GM12878 (cell line): ENCODE data around the gene MACROD2. TPM values are rescaled to one million over a fixed set of nuclear protein-coding genes. Genes with fewer than 3 reads are reported as not detected.

Experiments used
- ATAC-seq: fragments of 200-7000 bp; cut with Tn5 transposase; 3 replicates; pipeline ENCODE4 v1.9.1; 2020; ENCODE audit warnings: mild to moderate bottlenecking, moderate library complexity
- BruUV-seq: library from RNA; stranded (reverse); fragments of 400-500 nt; replicated peaks from 2 replicates; lab custom pipeline; 2021; lab: Mats Ljungman, UMichigan
- CTCF ChIA-PET: fragments of 300-600 bp; sonication (Branson Sonifier 250); formaldehyde crosslinking; extraction: SDS; loops from one replicate; lab custom pipeline; 2021; ENCODE audit warnings: inconsistent platforms; lab: Yijun Ruan, JAX
- POLR2A ChIA-PET: fragments of 350-600 bp; formaldehyde crosslinking; extraction: SDS; loops from one replicate; lab custom pipeline; 2021; ENCODE audit warnings: inconsistent platforms; lab: Charles Lee
- RAD21 ChIA-PET: fragments of 300-600 bp; sonication (Branson Sonifier 250); formaldehyde crosslinking; loops from one replicate; lab custom pipeline; 2023; ENCODE audit warnings: antibody characterized with exemption; ENCODE audit not compliant: unreplicated experiment; lab: Charles Lee
- SMC1A ChIA-PET: fragments of 300-600 bp; sonication (Branson Sonifier 250); formaldehyde crosslinking; loops from one replicate; lab custom pipeline; 2023; ENCODE audit not compliant: unreplicated experiment, uncharacterized antibody; lab: Charles Lee
- DNase-seq: peaks from one replicate; pipeline ENCODE4 v3.0.0-alpha.2; 2011; ENCODE audit warnings: low read depth, low spot score
- FAIRE-seq: peaks from 3 replicates; lab custom pipeline; 2011; peaks lifted over from hg19 to GRCh38; lab: Jason Lieb, UNC
- H2AFZ ChIP-seq: 2 replicates; pipeline ENCODE4 v1.6.0; 2011; ENCODE audit warnings: low read depth, low read length, control low read depth; ENCODE audit not compliant: control insufficient read depth
- H3K27ac ChIP-seq: 2 replicates; pipeline ENCODE4 v1.5.1; 2011; ENCODE audit warnings: control low read depth; ENCODE audit not compliant: control insufficient read depth, insufficient read depth
- H3K27me3 ChIP-seq, 2 experiments: replicated peaks in 1 of 2; 2 replicates each; pipeline versions ENCODE4 v1.6.0 to v1.6.1; 2011; ENCODE audit warnings: low read length in 1 of 2; ENCODE audit not compliant: control insufficient read depth in 2 of 2, insufficient read depth in 2 of 2
- H3K36me3 ChIP-seq, 2 experiments: 2 replicates each; pipeline ENCODE4 v1.5.1; 2011; ENCODE audit warnings: low read length in 1 of 2; ENCODE audit not compliant: control insufficient read depth in 2 of 2, insufficient read depth in 2 of 2
- H3K4me1 ChIP-seq: 2 replicates; pipeline ENCODE4 v1.6.1; 2011; ENCODE audit warnings: mild to moderate bottlenecking, low read length, moderate library complexity, mixed read lengths; ENCODE audit not compliant: control insufficient read depth, insufficient read depth
- H3K4me2 ChIP-seq: 2 replicates; pipeline ENCODE4 v1.6.0; 2011; ENCODE audit warnings: control low read depth; ENCODE audit not compliant: control insufficient read depth, insufficient read depth
- H3K4me3 ChIP-seq: fragments of 200-600 bp; sonication (generic); 2 replicates; pipeline ENCODE4 v1.5.1; 2016
- H3K79me2 ChIP-seq: 2 replicates; pipeline ENCODE4 v1.6.0; 2011; ENCODE audit warnings: low read length; ENCODE audit not compliant: control insufficient read depth, insufficient read depth
- H3K9ac ChIP-seq: 2 replicates; pipeline ENCODE4 v1.8.0; 2011; ENCODE audit warnings: low read length, control low read depth, mixed read lengths; ENCODE audit not compliant: control insufficient read depth, insufficient read depth
- H3K9me3 ChIP-seq: replicated peaks from 3 replicates; pipeline ENCODE4 v1.5.1; 2011; ENCODE audit warnings: mild to moderate bottlenecking, low read length; ENCODE audit not compliant: control insufficient read depth, insufficient read depth
- H4K20me1 ChIP-seq: 2 replicates; pipeline ENCODE4 v1.6.0; 2011; ENCODE audit not compliant: control insufficient read depth, insufficient read depth
- CHD2 ChIP-seq: IDR thresholded peaks from 2 replicates; pipeline ENCODE4 v1.6.1; 2011; ENCODE audit warnings: low read depth, low read length, improper control_type of control experiment, borderline replicate concordance
- DPF2 ChIP-seq: fragments of 450-650 bp; IDR thresholded peaks from 2 replicates; pipeline ENCODE4 v1.6.1; 2017; ENCODE audit warnings: mild to moderate bottlenecking
- POLR2AphosphoS2 ChIP-seq: IDR thresholded peaks from 2 replicates; pipeline ENCODE4 v1.6.1; 2011; ENCODE audit warnings: low read depth, mild to moderate bottlenecking, low read length, improper control_type of control experiment, moderate library complexity
- POLR2AphosphoS5 ChIP-seq: IDR thresholded peaks from 2 replicates; pipeline ENCODE4 v1.6.1; 2011; ENCODE audit warnings: mild to moderate bottlenecking, low read length, inconsistent platforms
- REST ChIP-seq: IDR thresholded peaks from 2 replicates; pipeline ENCODE4 v1.6.1; 2012; ENCODE audit warnings: mild to moderate bottlenecking, low read depth, low read length
- SIX5 ChIP-seq: IDR thresholded peaks from 2 replicates; pipeline ENCODE4 v1.6.1; 2011; ENCODE audit warnings: mild to moderate bottlenecking, low read depth, low read length, moderate library complexity; ENCODE audit not compliant: severe bottlenecking
- SUZ12 ChIP-seq: fragments of 200-600 bp; sonication (generic); IDR thresholded peaks from one replicate; pipeline ENCODE4 v1.6.1; 2018; ENCODE audit warnings: antibody characterized with exemption, mild to moderate bottlenecking; ENCODE audit not compliant: unreplicated experiment
- TCF3 ChIP-seq: IDR thresholded peaks from 2 replicates; pipeline ENCODE4 v1.6.1; 2012; ENCODE audit warnings: low read depth, mild to moderate bottlenecking, low read length, borderline replicate concordance; ENCODE audit not compliant: insufficient read depth
- USF2 ChIP-seq: IDR thresholded peaks from 2 replicates; pipeline ENCODE4 v1.6.1; 2011; ENCODE audit warnings: low read depth, low read length, improper control_type of control experiment, borderline replicate concordance
- ZNF384 ChIP-seq: IDR thresholded peaks from 2 replicates; pipeline ENCODE4 v1.6.1; 2012; ENCODE audit warnings: low read depth, mild to moderate bottlenecking, low read length, improper control_type of control experiment, borderline replicate concordance
- ZNF687 ChIP-seq: fragments of 450-650 bp; IDR thresholded peaks from 2 replicates; pipeline ENCODE4 v1.6.1; 2017; ENCODE audit warnings: mild to moderate bottlenecking, moderate library complexity
- WGBS: methylation state at CpG from one replicate; pipeline ENCODE4 v1.1.6; 2016; ENCODE audit warnings: low lambda C conversion rate; ENCODE audit not compliant: insufficient replicate concordance, insufficient coverage; ENCODE audit errors: missing lambda C conversion rate; 5-methylcytosine and 5-hydroxymethylcytosine counted together
- in situ Hi-C: fragments of 300-500 bp; cut with MboI; formaldehyde crosslinking; loops from 9 replicates; pipeline ENCODE4 v1.14.3; 2018; ENCODE audit warnings: mixed read lengths
- intact Hi-C: fragments of 100-400 bp; cut with micrococcal nuclease; formaldehyde crosslinking; loops from one replicate; pipeline ENCODE4 v1.14.2; 2022; ENCODE audit not compliant: unreplicated experiment
- polyA plus RNA-seq, 11 experiments: library from polyadenylated mRNA; depleted of rRNA in 4 of 11; unstranded in 6 of 11; stranded (reverse) in 5 of 11; fragments of >200 nt; fragmentation: Nextera tagmentation in 4 of 11; fragmentation: Illumina TruSeq in 1 of 11; extraction: Ambion mirVana in 4 of 11; extraction: Trizol in 1 of 11; gene quantifications; 1 replicate in 1 of 11; 2 replicates in 10 of 11; pipeline versions ENCODE4 v1.2.1 to v1.2.3, GENCODE V29; 2011 to 2016; ENCODE audit warnings: inconsistent platforms in 2 of 11, missing spikeins in 2 of 11, low read depth in 1 of 11
- total RNA-seq, 4 experiments: library from RNA; depleted of rRNA in 3 of 4; stranded (reverse); fragments of >200 nt in 3 of 4; fragmentation: Illumina TruSeq in 1 of 4; extraction: Trizol in 1 of 4; gene quantifications; 2 replicates each; pipeline versions ENCODE4 v1.2.1 to v1.2.3, GENCODE V29; 2013 to 2021

MACROD2 gene
- total and polyA plus RNA-seq, 10 of the 15 experiments (the other 5 are each of a cell fraction or from before 2014, with no cell fraction given) = 1.1 to 21.5 (median 2.2) TPM

GRCh38 chr20:15911581-15911980 lies 1916.3 kb downstream of the MACROD2 start:
- Histone ChIP-seq H3K4me3 (no peak overlapping the region), H3K9ac (no peak overlapping the region), H3K4me2 (no peak overlapping the region), H3K36me3 (no peaks in the 10 kb centered on the region), H2AFZ (no peak overlapping the region), H3K27ac (no peak overlapping the region), H3K27me3 (no peaks in the 10 kb centered on the region), H3K79me2 (no peaks in the 10 kb centered on the region), H3K9me3 (no peaks in the 10 kb centered on the region; the same call in 2 of the 3 replicates), H3K4me1 (no peaks in the 10 kb centered on the region), H4K20me1 (no peaks in the 10 kb centered on the region)
- FAIRE-seq (no peak), DNase-seq (no peak), ATAC-seq (no peak)
- WGBS = 81% methylated on average over 7 of the region's 7 CpGs
- ChIA-PET RAD21 (no interaction called here), CTCF (interaction anchor here (0.7 to 0.8 kb wide), 2 partner anchors 9 to 17 kb away, joined by 3 to 4 read pairs; no protein-coding TSS in a partner anchor), SMC1A (no interaction called here), POLR2A (no interaction called here)
- intact Hi-C loops (no loop called here), in situ Hi-C loops (no loop called here)
- no TSS peak for BruUV-seq
- TF ChIP-seq POLR2AphosphoS2 = no peak
- no peak for TF ChIP-seq SUZ12
- no peak for TF ChIP-seq TCF3
- no peak for TF ChIP-seq POLR2AphosphoS5
- no peak for TF ChIP-seq SIX5
- TF ChIP-seq REST = no peak
- TF ChIP-seq CHD2 = no peak
- TF ChIP-seq ZNF384 = no peak
- no peak for TF ChIP-seq ZNF687
- TF ChIP-seq USF2 = no peak
- no peak for TF ChIP-seq DPF2
